Adrenal gland (tissue), 5 donors: ENCODE results near the gene IFITM5.
"Not testable (repeated sequence)": the region's sequence is repeated elsewhere in the genome, so short reads cannot be mapped to it uniquely, and the experiment has no call there.

ENCODE experiments used
- POLR2A ChIP-seq, 2 donors: fragments of 450-650 bp; IDR thresholded peaks; one replicate each; pipeline ENCODE4 v1.6.1; 2017; ENCODE audit warnings: antibody characterized with exemption in 2 of 2, mild to moderate bottlenecking in 2 of 2, moderate library complexity in 1 of 2
- TF ChIP-seq, protein P1 (sequence below), 6 experiments: fragments of 450-650 bp in 4 of 6; fragments of 200-600 bp in 2 of 6; sonication (generic) in 1 of 6; IDR thresholded peaks; 1 replicate in 5 of 6; 2 replicates in 1 of 6; pipeline versions ENCODE4 v1.5.1 to v1.8.0; 2016 to 2021; ENCODE audit warnings: antibody characterized with exemption in 6 of 6, mild to moderate bottlenecking in 2 of 6, moderate library complexity in 1 of 6
- donor health status: DM: no; HTN: no; CAD: no.

DNA sequence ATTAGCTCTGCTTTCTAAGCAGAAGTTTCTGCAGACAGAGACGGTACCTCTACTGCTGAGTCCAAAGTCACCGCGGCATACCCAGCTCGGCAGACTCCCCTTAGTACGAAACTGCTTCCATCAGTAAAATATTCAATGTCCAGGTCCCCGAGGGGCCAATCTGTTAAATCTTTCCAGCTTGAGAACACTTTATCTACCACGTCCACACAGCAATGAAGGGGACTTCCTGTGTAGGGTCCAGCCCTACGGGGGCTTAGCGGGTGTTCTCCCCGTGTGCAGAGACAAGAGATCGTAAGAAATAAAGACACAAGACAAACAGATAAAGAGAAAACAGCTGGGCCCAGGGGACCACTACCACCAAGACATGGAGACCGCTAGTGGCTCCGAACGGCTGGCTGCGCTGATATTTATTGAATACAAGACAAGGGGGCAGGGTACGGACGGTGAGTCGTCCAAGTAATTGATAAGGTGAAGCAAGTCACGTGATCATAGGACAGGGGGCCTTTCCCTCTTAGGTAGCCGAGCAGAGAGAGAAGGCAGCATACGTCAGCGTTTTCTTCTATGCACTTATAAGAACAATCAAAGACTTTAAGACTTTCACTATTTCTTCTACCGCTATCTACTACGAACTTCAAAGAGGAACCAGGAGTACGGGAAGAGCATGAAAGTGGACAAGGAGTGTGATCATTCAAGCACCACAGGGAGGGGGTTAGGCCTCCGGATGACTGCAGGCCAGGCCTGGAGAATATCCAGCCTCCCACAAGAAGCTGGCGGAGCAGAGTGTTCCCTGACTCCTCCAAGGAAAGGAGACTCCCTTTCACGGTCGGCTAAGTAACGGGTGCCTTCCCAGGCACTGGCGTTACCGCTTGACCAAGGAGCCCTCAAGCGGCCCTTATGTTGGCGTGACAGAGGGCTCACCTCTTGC is 25.5 kb upstream of the IFITM5 start:
- TF ChIP-seq, protein P1, sequence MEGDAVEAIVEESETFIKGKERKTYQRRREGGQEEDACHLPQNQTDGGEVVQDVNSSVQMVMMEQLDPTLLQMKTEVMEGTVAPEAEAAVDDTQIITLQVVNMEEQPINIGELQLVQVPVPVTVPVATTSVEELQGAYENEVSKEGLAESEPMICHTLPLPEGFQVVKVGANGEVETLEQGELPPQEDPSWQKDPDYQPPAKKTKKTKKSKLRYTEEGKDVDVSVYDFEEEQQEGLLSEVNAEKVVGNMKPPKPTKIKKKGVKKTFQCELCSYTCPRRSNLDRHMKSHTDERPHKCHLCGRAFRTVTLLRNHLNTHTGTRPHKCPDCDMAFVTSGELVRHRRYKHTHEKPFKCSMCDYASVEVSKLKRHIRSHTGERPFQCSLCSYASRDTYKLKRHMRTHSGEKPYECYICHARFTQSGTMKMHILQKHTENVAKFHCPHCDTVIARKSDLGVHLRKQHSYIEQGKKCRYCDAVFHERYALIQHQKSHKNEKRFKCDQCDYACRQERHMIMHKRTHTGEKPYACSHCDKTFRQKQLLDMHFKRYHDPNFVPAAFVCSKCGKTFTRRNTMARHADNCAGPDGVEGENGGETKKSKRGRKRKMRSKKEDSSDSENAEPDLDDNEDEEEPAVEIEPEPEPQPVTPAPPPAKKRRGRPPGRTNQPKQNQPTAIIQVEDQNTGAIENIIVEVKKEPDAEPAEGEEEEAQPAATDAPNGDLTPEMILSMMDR (IDR thresholded peaks at IDR 0.05) = not testable (repeated sequence)
- not testable (repeated sequence) for TF ChIP-seq POLR2A (IDR thresholded peaks at IDR 0.05)
